Superior temporal gyrus (tissue), 1 donor: ENCODE measurements around the gene CLDN1.
"Not testable (repeated sequence)": the region's sequence is repeated elsewhere in the genome, so short reads cannot be mapped to it uniquely, and the experiment has no call there.

ENCODE experiments used
- DNase-seq: peaks from one replicate; pipeline ENCODE4 v3.0.0-alpha.2; 2016; ENCODE audit errors: extremely low spot score

CLDN1 gene

GRCh38 chr3:190293621-190294020 lies 28.6 kb downstream of the CLDN1 start:
- no peak for DNase-seq

GRCh38 chr3:190291994-190292584 lies 30.2 kb downstream of the CLDN1 start:
- no peak for DNase-seq

DNA sequence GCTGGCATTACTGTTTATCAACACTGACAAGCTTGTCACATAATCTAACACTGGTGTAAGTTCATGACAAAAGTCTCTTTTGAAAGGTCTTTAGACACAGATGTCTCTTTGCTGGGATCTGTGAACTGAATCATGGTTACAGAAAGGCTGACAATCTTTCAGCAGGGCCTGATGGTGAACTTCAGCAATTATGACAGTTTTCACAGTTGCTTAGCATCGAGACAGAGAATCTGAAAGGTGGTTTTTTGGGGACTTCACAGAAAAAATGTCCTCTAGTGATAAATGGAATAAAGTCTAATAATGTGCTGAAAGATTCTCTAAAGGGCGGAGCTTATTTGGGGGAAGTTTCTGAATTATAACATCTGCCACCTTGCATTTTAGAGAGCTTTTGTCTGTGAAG lies 32.3 kb downstream of the CLDN1 start:
- DNase-seq: no peak

DNA sequence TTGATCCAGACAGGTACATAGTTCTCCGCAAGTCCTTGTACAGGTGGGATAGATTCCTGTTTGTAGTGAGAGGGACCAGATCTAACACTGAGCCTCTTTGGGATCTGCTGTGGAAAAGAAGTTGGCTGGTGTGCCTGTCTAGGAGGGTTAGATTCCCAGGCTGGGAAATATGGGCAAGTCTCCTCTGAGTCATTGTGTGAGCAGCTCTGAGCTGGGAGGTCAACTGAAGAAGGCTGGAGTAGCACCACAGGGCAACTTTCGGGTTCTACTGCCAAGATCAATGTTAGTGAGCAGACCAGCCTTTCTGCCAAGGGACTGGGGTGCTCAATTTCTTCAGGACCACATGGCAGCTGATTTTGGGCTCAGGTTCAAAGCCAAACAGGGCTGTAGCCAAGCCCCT lies 33.4 kb downstream of the CLDN1 start:
- DNase-seq: no peak

DNA sequence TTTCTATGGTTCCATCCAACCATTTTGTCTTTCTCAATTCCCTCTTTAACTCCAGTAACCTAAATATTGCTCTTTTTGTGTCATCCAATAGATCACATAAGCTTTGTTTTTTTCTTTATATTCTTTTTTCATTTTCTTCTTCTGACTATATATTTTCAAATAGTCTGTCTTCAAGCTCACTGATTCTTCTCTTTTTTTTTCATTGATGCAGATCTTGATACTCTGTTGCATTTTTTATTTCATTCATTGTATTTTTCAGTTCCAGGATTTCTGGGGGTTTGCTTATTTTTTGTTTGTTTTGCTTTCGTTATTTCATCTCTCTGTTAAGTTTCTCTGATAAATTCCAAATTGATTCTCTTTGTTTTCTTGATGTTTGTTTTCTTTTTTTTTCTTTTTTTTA lies 36.2 kb downstream of the CLDN1 start:
- DNase-seq: no peak

DNA sequence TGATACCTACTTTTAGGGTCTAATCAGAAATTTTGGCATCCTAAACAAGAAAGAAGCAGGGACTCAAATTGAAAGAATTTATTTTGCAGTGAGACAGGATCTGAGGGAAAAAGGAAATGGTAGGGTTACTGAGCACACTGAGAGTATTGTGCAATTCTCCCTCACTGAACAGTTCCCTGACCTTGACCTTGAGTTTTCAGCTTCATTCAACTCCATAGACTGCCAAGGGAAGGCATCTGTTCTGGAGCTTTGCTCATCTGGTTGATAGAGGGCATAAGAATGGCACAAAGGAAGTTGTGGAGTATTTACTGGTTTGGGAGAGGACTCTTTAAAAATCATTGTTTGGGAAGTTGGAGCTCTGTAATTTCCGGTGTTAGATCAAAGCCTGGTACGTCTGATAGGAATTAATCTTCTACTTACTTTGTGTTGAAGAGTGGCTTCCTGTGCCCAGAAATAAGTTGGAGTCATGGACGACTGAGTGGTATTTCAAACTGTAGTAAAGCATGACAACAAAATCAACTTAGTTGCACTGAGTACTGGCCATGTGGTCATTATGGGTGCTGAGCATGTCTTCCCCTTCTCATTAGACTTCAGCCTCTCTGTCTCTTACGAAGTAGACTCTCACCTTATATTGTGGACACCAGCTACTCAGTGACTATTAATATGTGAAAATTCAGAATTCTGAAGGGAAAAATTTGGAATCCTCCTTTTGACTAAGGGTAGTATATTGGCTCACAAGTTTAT lies 40.8 kb downstream of the CLDN1 start:
- no peak for DNase-seq

DNA sequence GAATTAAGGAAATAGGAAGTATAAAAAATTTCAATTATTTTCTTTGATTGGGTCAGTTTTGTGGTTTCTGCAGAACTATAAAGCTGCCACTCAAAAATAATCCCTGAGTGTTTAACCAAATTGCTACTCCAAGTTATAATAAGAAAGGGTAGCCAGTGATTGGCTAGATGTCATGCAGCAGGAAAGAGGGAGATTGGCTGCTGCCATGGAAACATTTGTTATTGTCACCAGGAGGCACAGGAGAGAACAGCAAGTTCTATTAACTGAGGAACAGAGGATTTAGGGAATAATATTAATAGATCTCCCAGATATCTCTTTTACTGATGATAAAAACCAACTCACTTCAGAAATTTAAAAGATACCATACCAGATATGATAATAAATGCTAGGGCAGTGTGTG lies 42.6 kb downstream of the CLDN1 start:
- no peak for DNase-seq

GRCh38 chr3:190272747-190273146 lies 49.5 kb downstream of the CLDN1 start:
- no peak for DNase-seq

- no peak for DNase-seq
Observed at GRCh38 chr3:190269101-190269500, 53.1 kb downstream of the CLDN1 start.

GRCh38 chr3:190267464-190267863 lies 54.8 kb downstream of the CLDN1 start:
- DNase-seq: not testable (repeated sequence)

- DNase-seq: no peak
Observed at GRCh38 chr3:190266913-190267290, 55.3 kb downstream of the CLDN1 start.

DNA sequence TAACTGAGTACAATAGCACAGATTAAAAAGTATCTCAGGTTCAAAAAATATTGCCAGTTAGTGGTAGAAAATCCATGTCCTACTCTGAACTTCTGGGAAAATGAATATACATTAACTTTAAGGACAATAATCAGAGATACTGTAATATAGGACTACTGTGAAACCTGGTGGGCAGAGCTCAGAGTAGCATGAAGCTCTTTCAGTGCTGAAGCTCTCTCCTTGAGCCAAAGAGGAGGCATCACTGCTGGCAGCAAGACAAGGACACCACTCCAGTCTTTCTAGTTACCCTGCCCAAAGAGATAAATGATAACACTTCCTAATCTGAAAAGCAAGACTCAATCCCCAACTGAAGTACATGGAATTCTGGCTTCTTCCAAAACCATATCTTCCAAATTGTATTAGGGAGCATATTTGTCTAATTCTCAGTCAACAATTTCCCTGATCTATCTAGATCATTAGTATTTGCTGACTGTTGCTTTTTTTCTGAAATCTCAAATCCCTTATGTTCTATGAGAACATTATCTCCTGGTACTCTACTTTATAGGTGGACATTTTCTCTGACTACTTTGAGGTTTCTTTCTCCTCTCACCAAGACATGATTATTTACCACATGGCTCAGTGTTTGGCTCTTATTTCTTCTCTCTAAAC lies 55.9 kb downstream of the CLDN1 start:
- no peak for DNase-seq

DNA sequence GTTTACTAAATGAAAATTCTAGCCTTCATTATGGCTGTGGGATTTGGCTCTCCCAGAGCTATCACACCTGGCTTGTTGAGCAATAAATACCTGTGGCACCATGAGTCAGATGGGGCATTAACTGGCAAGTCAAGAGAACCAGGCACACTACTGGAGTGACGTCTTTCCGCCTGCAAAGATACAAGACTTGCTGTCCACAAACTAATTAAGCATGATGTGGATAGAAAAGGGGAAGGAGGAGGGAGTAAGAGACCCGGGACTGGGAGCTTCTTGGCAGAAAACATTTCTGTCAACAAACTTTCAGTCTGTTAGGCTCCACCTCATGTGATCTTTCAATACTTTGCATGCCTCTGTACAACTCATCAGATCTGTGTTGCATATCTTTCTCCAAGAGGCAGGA lies 56.5 kb downstream of the CLDN1 start:
- no peak for DNase-seq

GRCh38 chr3:190265126-190265525 lies 57.1 kb downstream of the CLDN1 start:
- no peak for DNase-seq

- no peak for DNase-seq
Observed at GRCh38 chr3:190261740-190262139, 60.5 kb downstream of the CLDN1 start.

DNA sequence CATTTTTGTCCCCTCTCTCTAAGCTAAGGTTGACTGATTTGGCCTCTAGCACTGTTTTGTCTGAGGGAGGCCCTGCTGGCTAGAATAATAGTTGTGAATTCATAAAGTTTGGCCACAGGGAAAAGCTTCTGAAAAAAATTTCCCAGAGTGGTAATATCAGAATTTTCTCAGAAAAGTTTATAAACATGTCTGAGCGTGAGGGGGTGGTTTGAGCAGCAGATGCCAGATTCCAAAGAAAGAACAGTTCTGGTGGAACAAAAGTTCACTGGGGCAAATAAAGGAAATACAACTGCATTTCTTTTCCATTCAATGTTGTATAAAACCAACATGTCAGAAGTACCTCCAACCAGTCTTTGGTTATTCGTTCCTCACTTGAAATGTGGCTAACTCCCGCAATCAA lies 61.2 kb downstream of the CLDN1 start:
- DNase-seq: no peak

GRCh38 chr3:190260301-190260700 lies 61.9 kb downstream of the CLDN1 start:
- DNase-seq: no peak

- peak; percentile 36 for DNase-seq
Observed at GRCh38 chr3:190258634-190259033, 63.6 kb downstream of the CLDN1 start.
